ENCODE data around the gene LZIC.

The LZIC gene

GRCh38 chr1:9888886-9889285 is 54.3 kb downstream of the LZIC start:
- TF ChIP-seq, protein P1, sequence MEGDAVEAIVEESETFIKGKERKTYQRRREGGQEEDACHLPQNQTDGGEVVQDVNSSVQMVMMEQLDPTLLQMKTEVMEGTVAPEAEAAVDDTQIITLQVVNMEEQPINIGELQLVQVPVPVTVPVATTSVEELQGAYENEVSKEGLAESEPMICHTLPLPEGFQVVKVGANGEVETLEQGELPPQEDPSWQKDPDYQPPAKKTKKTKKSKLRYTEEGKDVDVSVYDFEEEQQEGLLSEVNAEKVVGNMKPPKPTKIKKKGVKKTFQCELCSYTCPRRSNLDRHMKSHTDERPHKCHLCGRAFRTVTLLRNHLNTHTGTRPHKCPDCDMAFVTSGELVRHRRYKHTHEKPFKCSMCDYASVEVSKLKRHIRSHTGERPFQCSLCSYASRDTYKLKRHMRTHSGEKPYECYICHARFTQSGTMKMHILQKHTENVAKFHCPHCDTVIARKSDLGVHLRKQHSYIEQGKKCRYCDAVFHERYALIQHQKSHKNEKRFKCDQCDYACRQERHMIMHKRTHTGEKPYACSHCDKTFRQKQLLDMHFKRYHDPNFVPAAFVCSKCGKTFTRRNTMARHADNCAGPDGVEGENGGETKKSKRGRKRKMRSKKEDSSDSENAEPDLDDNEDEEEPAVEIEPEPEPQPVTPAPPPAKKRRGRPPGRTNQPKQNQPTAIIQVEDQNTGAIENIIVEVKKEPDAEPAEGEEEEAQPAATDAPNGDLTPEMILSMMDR (IDR thresholded peaks at IDR 0.05; ENCODE audit: low read depth, low read length, missing control alignments), result no peak
- no peak overlapping the region for H3K4me3 ChIP-seq (ENCODE audit: low read depth, low read length)
- DNase-seq (ENCODE audit: low read depth), result no peak

DNA sequence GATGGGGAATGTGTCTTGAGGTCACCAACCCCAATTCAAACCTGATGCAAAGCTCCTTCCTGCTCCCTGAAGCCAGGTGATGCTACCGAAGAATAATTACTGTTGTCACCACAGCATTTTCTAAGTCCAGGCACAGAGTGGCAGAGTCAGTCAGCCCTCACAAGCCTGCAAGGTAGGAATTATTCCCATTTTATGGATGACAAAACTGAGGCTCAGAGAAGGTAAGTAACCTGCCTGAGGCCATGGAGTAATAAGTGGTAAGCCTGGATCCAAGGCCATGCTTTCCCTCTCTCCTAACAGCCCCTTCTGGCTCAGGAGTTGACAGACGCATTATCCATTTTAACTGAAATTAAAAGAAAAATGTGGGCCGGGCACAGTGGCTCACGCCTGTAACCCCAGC is 56.1 kb downstream of the LZIC start:
- DNase-seq (ENCODE audit: low read depth), result no peak
- TF ChIP-seq, protein P1 (IDR thresholded peaks at IDR 0.05; ENCODE audit: low read depth, low read length, missing control alignments), result no peak
- no peak overlapping the region for H3K4me3 ChIP-seq (ENCODE audit: low read depth, low read length)

DNA sequence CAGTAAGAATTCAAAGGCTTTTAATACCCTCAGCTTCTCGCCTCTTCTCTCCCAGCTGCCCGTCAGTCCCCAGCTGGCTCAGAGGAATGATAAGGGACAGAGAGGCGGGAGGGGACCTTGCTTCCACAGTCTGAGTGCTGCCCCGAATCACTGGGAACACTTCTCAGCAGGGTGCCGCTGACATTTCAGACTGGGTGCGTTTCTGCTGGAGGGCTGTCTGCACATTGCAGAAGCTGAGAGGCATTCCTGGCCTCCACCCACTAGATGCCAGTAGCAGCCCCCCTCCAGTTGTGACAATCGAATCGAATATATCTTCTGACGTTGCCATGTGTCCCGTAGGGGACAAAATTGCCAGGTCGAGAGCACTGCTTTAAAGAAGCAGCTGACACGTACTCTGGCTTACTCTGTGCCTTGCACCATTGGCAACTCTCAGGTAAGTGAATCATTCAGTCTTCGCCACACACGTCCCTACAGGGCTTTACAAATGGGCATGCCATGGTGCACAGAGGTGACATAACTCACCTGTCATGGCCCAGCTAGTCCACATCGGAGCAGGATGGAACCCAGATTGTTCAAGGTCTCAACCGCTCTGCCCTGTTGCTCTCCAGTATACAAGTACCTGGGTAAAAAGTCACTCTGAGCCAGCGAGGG is 57.0 kb downstream of the LZIC start:
- DNase-seq (ENCODE audit: low read depth), result no peak
- H3K4me3 ChIP-seq (ENCODE audit: low read depth, low read length), result no peak overlapping the region
- TF ChIP-seq, protein P1 (IDR thresholded peaks at IDR 0.05; ENCODE audit: low read depth, low read length, missing control alignments), result no peak

- DNase-seq (ENCODE audit: low read depth), result no peak
- H3K4me3 ChIP-seq (ENCODE audit: low read depth, low read length), result no peak overlapping the region
- TF ChIP-seq, protein P1 (IDR thresholded peaks at IDR 0.05; ENCODE audit: low read depth, low read length, missing control alignments), result no peak
Observed at GRCh38 chr1:9884805-9885204, 58.4 kb downstream of the LZIC start.

- TF ChIP-seq, protein P1 (IDR thresholded peaks at IDR 0.05; ENCODE audit: low read depth, low read length, missing control alignments), result no peak
Observed at GRCh38 chr1:9883585-9884449, 59.4 kb downstream of the LZIC start.

DNA sequence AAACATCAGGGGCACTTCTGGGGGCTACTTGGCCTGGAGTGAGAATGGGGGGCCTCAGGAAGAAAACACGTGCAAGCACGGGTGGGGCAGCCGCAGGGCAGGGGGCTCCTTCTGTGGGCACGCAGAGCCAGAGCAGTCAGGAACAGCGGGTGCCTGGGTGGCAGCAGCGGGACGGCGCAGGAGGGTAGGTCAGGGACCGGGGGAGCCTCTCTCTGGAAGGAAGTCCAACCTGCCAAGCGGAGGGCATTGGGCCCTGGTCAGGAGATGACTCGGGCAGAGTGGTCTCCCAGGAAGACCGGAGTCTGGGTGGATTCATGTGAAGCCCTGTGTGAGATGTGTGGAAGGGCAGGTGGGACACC is 60.3 kb downstream of the LZIC start:
- H3K4me3 ChIP-seq (ENCODE audit: low read depth, low read length), result no peak overlapping the region
- TF ChIP-seq, protein P1 (IDR thresholded peaks at IDR 0.05; ENCODE audit: low read depth, low read length, missing control alignments), result no peak
- DNase-seq (ENCODE audit: low read depth), result no peak

More at GRCh38 chr1:9883585-9884449, 59.4 kb downstream of the LZIC start:
- DNase-seq (ENCODE audit: low read depth), result no peak
- H3K4me3 ChIP-seq (ENCODE audit: low read depth, low read length), result no peak overlapping the region
